HepG2 (cell line): ENCODE measurements around the gene MEF2B. TPM values are rescaled to one million over a fixed set of nuclear protein-coding genes. Genes with fewer than 3 reads are reported as not detected.

ENCODE experiments used
- ELF4 ChIP-seq: sonication (generic); formaldehyde crosslinking; IDR thresholded peaks from 2 replicates; pipeline ENCODE4 v1.5.0; 2020; ENCODE audit warnings: missing genetic modification reagents, mild to moderate bottlenecking, moderate library complexity, borderline replicate concordance
- ELK4 ChIP-seq: sonication (generic); formaldehyde crosslinking; IDR thresholded peaks from 2 replicates; pipeline ENCODE4 v1.9.0; 2021; ENCODE audit warnings: missing genetic modification reagents, borderline replicate concordance
- MNT ChIP-seq: fragments of 450-650 bp; IDR thresholded peaks from 2 replicates; pipeline ENCODE4 v1.6.1; 2016
- PHB2 ChIP-seq: fragments of 450-650 bp; IDR thresholded peaks from 2 replicates; pipeline ENCODE4 v1.6.1; 2018; ENCODE audit not compliant: partially characterized antibody
- POLR2AphosphoS2 ChIP-seq: IDR thresholded peaks from 2 replicates; pipeline ENCODE4 v1.6.1; 2011; ENCODE audit warnings: low read depth, low read length, improper control_type of control experiment
- REST ChIP-seq, 2 experiments: IDR thresholded peaks; 2 replicates each; pipeline ENCODE4 v1.6.1; 2011 to 2012; ENCODE audit warnings: low read length in 2 of 2, borderline replicate concordance in 1 of 2, low read depth in 1 of 2, mild to moderate bottlenecking in 1 of 2, moderate library complexity in 1 of 2
- SMAD1 ChIP-seq: sonication (generic); formaldehyde crosslinking; IDR thresholded peaks from 2 replicates; pipeline ENCODE4 v1.4.0; 2020; ENCODE audit warnings: missing genetic modification reagents, low read depth, mild to moderate bottlenecking, borderline replicate concordance
- SPEN ChIP-seq: sonication (generic); formaldehyde crosslinking; IDR thresholded peaks from 2 replicates; pipeline ENCODE4 v1.5.1; 2020; ENCODE audit warnings: low read depth, mild to moderate bottlenecking, missing genetic modification reagents
- SSRP1 ChIP-seq: IDR thresholded peaks from 2 replicates; pipeline ENCODE4 v1.6.1; 2016; ENCODE audit warnings: control low read depth
- ZBTB37 ChIP-seq: sonication (generic); formaldehyde crosslinking; IDR thresholded peaks from 2 replicates; pipeline ENCODE4 v1.4.0; 2020; ENCODE audit warnings: mild to moderate bottlenecking, missing genetic modification reagents
- ZBTB7B ChIP-seq: sonication (generic); formaldehyde crosslinking; IDR thresholded peaks from 2 replicates; pipeline ENCODE4 v1.4.0; 2020; ENCODE audit warnings: missing genetic modification reagents
- ZNF12 ChIP-seq: sonication (generic); formaldehyde crosslinking; IDR thresholded peaks from 2 replicates; pipeline ENCODE4 v1.5.0; 2020; ENCODE audit warnings: missing genetic modification reagents
- ZNF275 ChIP-seq: sonication (generic); formaldehyde crosslinking; IDR thresholded peaks from 2 replicates; pipeline ENCODE4 v1.8.0; 2022; ENCODE audit warnings: missing genetic modification reagents, mild to moderate bottlenecking, inconsistent platforms, borderline replicate concordance
- ZNF276 ChIP-seq: sonication (generic); formaldehyde crosslinking; IDR thresholded peaks from 2 replicates; pipeline ENCODE4 v1.4.0; 2020; ENCODE audit warnings: mild to moderate bottlenecking, low read depth, missing genetic modification reagents
- ZNF337 ChIP-seq: sonication (generic); formaldehyde crosslinking; IDR thresholded peaks from 2 replicates; pipeline ENCODE4 v1.5.1; 2020; ENCODE audit warnings: missing genetic modification reagents, low read depth, mild to moderate bottlenecking, borderline replicate concordance
- ZNF792 ChIP-seq: IDR thresholded peaks from 2 replicates; pipeline ENCODE4 v1.6.1; 2016
- ZNF841 ChIP-seq: sonication (generic); formaldehyde crosslinking; IDR thresholded peaks from 2 replicates; pipeline ENCODE4 v1.8.1; 2023; ENCODE audit warnings: missing genetic modification reagents, borderline replicate concordance
- polyA plus RNA-seq, 8 experiments: library from polyadenylated mRNA; depleted of rRNA in 3 of 8; stranded (reverse) in 7 of 8; unstranded in 1 of 8; fragments of >200 nt; fragmentation: Illumina TruSeq in 4 of 8; extraction: Trizol in 4 of 8; gene quantifications; 2 replicates each; pipeline versions ENCODE4 v1.2.1 to v1.2.3, GENCODE V29; 2011 to 2016; ENCODE audit warnings: low read depth in 4 of 8, missing spikeins in 1 of 8, mixed read lengths in 1 of 8; ENCODE audit not compliant: insufficient read depth in 1 of 8
- total RNA-seq, 5 experiments: library from RNA; depleted of rRNA; stranded (reverse); fragments of >200 nt; fragmentation: Illumina TruSeq; extraction: Trizol; gene quantifications; 2 replicates each; pipeline ENCODE4 v1.2.3, GENCODE V29; 2016; ENCODE audit warnings: low read depth in 1 of 5

The MEF2B gene
- total and polyA plus RNA-seq, 2 of the 13 experiments (the other 11 are each of a cell fraction or from before 2014, with no cell fraction given), result 1.2 to 1.7 TPM

- TF ChIP-seq ZNF276 (CRISPR knock-in tag) (peak; percentile 38; the same call in 1 of the 2 replicates), ZBTB37 (CRISPR knock-in tag) (no peak), MNT (no peak), ZNF12 (CRISPR knock-in tag) (no peak), POLR2AphosphoS2 (no peak), SSRP1 (CRISPR knock-in tag) (no peak), ELF4 (CRISPR knock-in tag) (no peak; the same call in 1 of the 2 replicates), ZNF841 (CRISPR knock-in tag) (no peak), REST (IDR thresholded peaks at IDR 0.05; ENCODE audit: borderline replicate concordance in 1 of 2, low read depth in 1 of 2, low read length in 2 of 2) (no peak), ZBTB7B (CRISPR knock-in tag) (no peak; the same call in 1 of the 2 replicates), ZNF337 (CRISPR knock-in tag) (no peak), SMAD1 (peak; percentile 50; the same call in 1 of the 2 replicates), ELK4 (no peak), ZNF275 (CRISPR knock-in tag) (peak; percentile 52; the same call in 1 of the 2 replicates), PHB2 (no peak), SPEN (CRISPR knock-in tag) (peak; percentile 92), ZNF792 (peak; percentile 80)
These were observed 22.2 kb upstream of the MEF2B start, which contains the start of the genes BORCS8 and RFXANK (continued) for GRCh38 chr19:19192078-19192882.
